C4-2B (cell line): ENCODE results near the gene TSPAN15.

Source experiments
- ZFX ChIP-seq: fragments of 450-650 bp; IDR thresholded peaks from 2 replicates; pipeline ENCODE4 v1.6.1; 2017
- TF ChIP-seq, protein P1 (sequence below): fragments of 450-650 bp; conservative IDR thresholded peaks from 2 replicates; pipeline ENCODE4 v1.5.1; 2017; ENCODE audit warnings: mild to moderate bottlenecking

DNA sequence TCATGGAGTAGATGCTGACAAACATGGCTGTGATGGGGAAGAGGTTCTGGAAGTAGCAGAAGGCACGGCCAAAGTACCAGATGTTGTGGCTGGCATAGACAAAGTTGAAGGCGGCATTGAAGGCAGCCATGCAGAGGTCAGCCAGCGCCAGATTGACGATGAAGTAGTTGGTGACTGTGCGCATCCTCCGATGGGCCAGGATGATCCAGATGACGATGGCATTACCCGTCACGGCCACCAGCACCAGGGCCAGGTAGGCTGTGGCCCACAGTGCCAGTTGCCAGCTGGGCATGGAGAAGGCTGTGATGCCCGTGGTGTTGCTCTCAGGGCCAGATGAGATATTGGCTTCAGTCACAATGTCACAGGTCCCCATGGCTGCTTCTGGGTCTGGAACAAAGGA is 35.3 kb upstream of the TSPAN15 start:
- TF ChIP-seq, protein P1, sequence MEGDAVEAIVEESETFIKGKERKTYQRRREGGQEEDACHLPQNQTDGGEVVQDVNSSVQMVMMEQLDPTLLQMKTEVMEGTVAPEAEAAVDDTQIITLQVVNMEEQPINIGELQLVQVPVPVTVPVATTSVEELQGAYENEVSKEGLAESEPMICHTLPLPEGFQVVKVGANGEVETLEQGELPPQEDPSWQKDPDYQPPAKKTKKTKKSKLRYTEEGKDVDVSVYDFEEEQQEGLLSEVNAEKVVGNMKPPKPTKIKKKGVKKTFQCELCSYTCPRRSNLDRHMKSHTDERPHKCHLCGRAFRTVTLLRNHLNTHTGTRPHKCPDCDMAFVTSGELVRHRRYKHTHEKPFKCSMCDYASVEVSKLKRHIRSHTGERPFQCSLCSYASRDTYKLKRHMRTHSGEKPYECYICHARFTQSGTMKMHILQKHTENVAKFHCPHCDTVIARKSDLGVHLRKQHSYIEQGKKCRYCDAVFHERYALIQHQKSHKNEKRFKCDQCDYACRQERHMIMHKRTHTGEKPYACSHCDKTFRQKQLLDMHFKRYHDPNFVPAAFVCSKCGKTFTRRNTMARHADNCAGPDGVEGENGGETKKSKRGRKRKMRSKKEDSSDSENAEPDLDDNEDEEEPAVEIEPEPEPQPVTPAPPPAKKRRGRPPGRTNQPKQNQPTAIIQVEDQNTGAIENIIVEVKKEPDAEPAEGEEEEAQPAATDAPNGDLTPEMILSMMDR: no peak
- no peak for TF ChIP-seq ZFX
